HG02852 (cell line): ENCODE measurements around the gene GNB1.

Experiments used
- ATAC-seq: cut with Tn5 transposase; IDR thresholded peaks from one replicate; pipeline ENCODE4 v1.9.1; 2021; ENCODE audit warnings: mild to moderate bottlenecking, moderate library complexity; ENCODE audit not compliant: unreplicated experiment

GNB1 gene

GRCh38 chr1:1832820-1833219 lies 58.1 kb downstream of the GNB1 start:
- no peak for ATAC-seq

GRCh38 chr1:1832166-1832565 lies 58.7 kb downstream of the GNB1 start:
- ATAC-seq, result no peak

- ATAC-seq, result no peak
These were observed 63.6 kb downstream of the GNB1 start for GRCh38 chr1:1827089-1827848.

GRCh38 chr1:1826356-1827088 lies 64.4 kb downstream of the GNB1 start:
- ATAC-seq, result no peak

- ATAC-seq, result no peak
These were observed 65.7 kb downstream of the GNB1 start for GRCh38 chr1:1825217-1825616.

- no peak for ATAC-seq
These were observed 71.1 kb downstream of the GNB1 start for GRCh38 chr1:1819762-1820161.

GRCh38 chr1:1817221-1817620 lies 73.7 kb downstream of the GNB1 start:
- ATAC-seq, result no peak

GRCh38 chr1:1815606-1816281 lies 75.1 kb downstream of the GNB1 start:
- ATAC-seq, result no peak

- ATAC-seq, result no peak
These were observed 81.4 kb downstream of the GNB1 start for GRCh38 chr1:1809489-1809888.

- no peak for ATAC-seq
These were observed 82.7 kb downstream of the GNB1 start for GRCh38 chr1:1808206-1808605.

- no peak for ATAC-seq
These were observed 84.0 kb downstream of the GNB1 start for GRCh38 chr1:1806890-1807289.

GRCh38 chr1:1804301-1804700 lies 86.6 kb downstream of the GNB1 start:
- ATAC-seq, result no peak

- ATAC-seq, result no peak
These were observed 88.0 kb downstream of the GNB1 start for GRCh38 chr1:1802871-1803270.

GRCh38 chr1:1799716-1800115 lies 91.2 kb downstream of the GNB1 start:
- ATAC-seq, result peak; percentile 72

- no peak for ATAC-seq
These were observed 93.1 kb downstream of the GNB1 start for GRCh38 chr1:1797731-1798341.

- ATAC-seq, result no peak
These were observed 94.4 kb downstream of the GNB1 start for GRCh38 chr1:1796466-1796865.

- no peak for ATAC-seq
These were observed 95.9 kb downstream of the GNB1 start for GRCh38 chr1:1794999-1795398.

GRCh38 chr1:1793481-1794244 lies 97.2 kb downstream of the GNB1 start:
- ATAC-seq, result no peak

GRCh38 chr1:1788646-1789431 lies 102.0 kb downstream of the GNB1 start:
- ATAC-seq, result no peak

- ATAC-seq, result no peak
These were observed 102.8 kb downstream of the GNB1 start for GRCh38 chr1:1788136-1788535.
